ENCODE results near the gene LRRC49.

- TF ChIP-seq ZBTB33 (IDR thresholded peaks at IDR 0.05) (no peak), EP300 (IDR thresholded peaks at IDR 0.05; ENCODE audit: borderline replicate concordance in 1 of 2, control insufficient read depth in 1 of 2, low read depth in 2 of 2, low read length in 2 of 2) (no peak), EZH2 (IDR thresholded peaks at IDR 0.05; ENCODE audit: borderline replicate concordance, control insufficient read depth, low read depth, low read length) (no peak), ATF7 (IDR thresholded peaks at IDR 0.05; ENCODE audit: low read depth) (no peak), CTCF (IDR thresholded peaks at IDR 0.05 in 2 of 3, conservative IDR thresholded peaks at IDR 0.05 in 1 of 3; ENCODE audit: control insufficient read depth in 2 of 3, extremely low read depth in 1 of 3, insufficient read depth in 1 of 3, low read depth in 3 of 3, low read length in 3 of 3) (no peak), ZBTB4 (CRISPR knock-in tag; IDR thresholded peaks at IDR 0.05) (no peak), NFYB (IDR thresholded peaks at IDR 0.05; ENCODE audit: insufficient read depth, low read depth, low read length) (no peak), ZNF384 (IDR thresholded peaks at IDR 0.05; ENCODE audit: borderline replicate concordance, low read depth, low read length) (no peak)
Measured at GRCh38 chr15:71072423-71072822, 179.8 kb downstream of the LRRC49 start.

Measured in GM12878 (cell line).